ENCODE results near the gene SLC6A9.
A peak's percentile ranks its signal among the peaks of the same experiment; 100 is the strongest.

SLC6A9 gene

GRCh38 chr1:44031252-44032169 is at the start of gene SLC6A9:
Gene SLC6A9 (minus strand): TSS chr1:44031462. CDS start chr1:44024277, 7,185 bp downstream.
- peak in 1 of 3 donors; percentile 49 for DNase-seq (ENCODE audit: low read depth in 3 of 3, low spot score in 1 of 3)

- no peak for DNase-seq (ENCODE audit: low read depth in 3 of 3, low spot score in 1 of 3)
These were observed 48.3 kb upstream of the SLC6A9 start for GRCh38 chr1:44079566-44079965.

GRCh38 chr1:44078104-44078503 is 46.8 kb upstream of the SLC6A9 start:
- no peak for DNase-seq (ENCODE audit: low read depth in 3 of 3, low spot score in 1 of 3)

- DNase-seq (ENCODE audit: low read depth in 3 of 3, low spot score in 1 of 3): no peak
These were observed 46.2 kb upstream of the SLC6A9 start for GRCh38 chr1:44077421-44077820.

GRCh38 chr1:44076066-44076465 is 44.8 kb upstream of the SLC6A9 start:
- no peak for DNase-seq (ENCODE audit: low read depth in 3 of 3, low spot score in 1 of 3)

GRCh38 chr1:44074415-44074814 is 43.2 kb upstream of the SLC6A9 start:
- no peak for DNase-seq (ENCODE audit: low read depth in 3 of 3, low spot score in 1 of 3)

GRCh38 chr1:44073528-44073927 is 42.3 kb upstream of the SLC6A9 start:
- DNase-seq (ENCODE audit: low read depth in 3 of 3, low spot score in 1 of 3): no peak

GRCh38 chr1:44072821-44073220 is 41.6 kb upstream of the SLC6A9 start:
- DNase-seq (ENCODE audit: low read depth in 3 of 3, low spot score in 1 of 3): no peak

GRCh38 chr1:44072204-44072603 is 40.9 kb upstream of the SLC6A9 start:
- DNase-seq (ENCODE audit: low read depth in 3 of 3, low spot score in 1 of 3): no peak

- no peak for DNase-seq (ENCODE audit: low read depth in 3 of 3, low spot score in 1 of 3)
These were observed 40.2 kb upstream of the SLC6A9 start for GRCh38 chr1:44071461-44071860.

- no peak for DNase-seq (ENCODE audit: low read depth in 3 of 3, low spot score in 1 of 3)
These were observed 37.2 kb upstream of the SLC6A9 start for GRCh38 chr1:44068442-44068921.

- DNase-seq (ENCODE audit: low read depth in 3 of 3, low spot score in 1 of 3): no peak
These were observed 36.3 kb upstream of the SLC6A9 start for GRCh38 chr1:44067266-44068250.

- no peak for DNase-seq (ENCODE audit: low read depth in 3 of 3, low spot score in 1 of 3)
These were observed 31.5 kb upstream of the SLC6A9 start for GRCh38 chr1:44062656-44063179.

- no peak for DNase-seq (ENCODE audit: low read depth in 3 of 3, low spot score in 1 of 3)
These were observed 30.6 kb upstream of the SLC6A9 start for GRCh38 chr1:44061857-44062256.

GRCh38 chr1:44060830-44061267 is 29.6 kb upstream of the SLC6A9 start:
- no peak for DNase-seq (ENCODE audit: low read depth in 3 of 3, low spot score in 1 of 3)

GRCh38 chr1:44059664-44060355 is 28.5 kb upstream of the SLC6A9 start:
- no peak for DNase-seq (ENCODE audit: low read depth in 3 of 3, low spot score in 1 of 3)

GRCh38 chr1:44059212-44059611 is 27.9 kb upstream of the SLC6A9 start:
- no peak for DNase-seq (ENCODE audit: low read depth in 3 of 3, low spot score in 1 of 3)

GRCh38 chr1:44057293-44057692 is 26.0 kb upstream of the SLC6A9 start:
- no peak for DNase-seq (ENCODE audit: low read depth in 3 of 3, low spot score in 1 of 3)

- no peak for DNase-seq (ENCODE audit: low read depth in 3 of 3, low spot score in 1 of 3)
These were observed 22.1 kb upstream of the SLC6A9 start for GRCh38 chr1:44053394-44053793.

GRCh38 chr1:44050261-44050660 is 19.0 kb upstream of the SLC6A9 start:
- DNase-seq (ENCODE audit: low read depth in 3 of 3, low spot score in 1 of 3): no peak

- DNase-seq (ENCODE audit: low read depth in 3 of 3, low spot score in 1 of 3): no peak
These were observed 18.6 kb upstream of the SLC6A9 start for GRCh38 chr1:44049839-44050238.
